GM12874 (cell line): ENCODE measurements around the gene AMER2.

Experiments
- CTCF ChIP-seq: IDR thresholded peaks from 2 replicates; pipeline ENCODE4 v1.5.1; 2011; ENCODE audit warnings: low read depth, mild to moderate bottlenecking, control low read depth, low read length, moderate library complexity; ENCODE audit not compliant: insufficient read depth

Gene AMER2

DNA sequence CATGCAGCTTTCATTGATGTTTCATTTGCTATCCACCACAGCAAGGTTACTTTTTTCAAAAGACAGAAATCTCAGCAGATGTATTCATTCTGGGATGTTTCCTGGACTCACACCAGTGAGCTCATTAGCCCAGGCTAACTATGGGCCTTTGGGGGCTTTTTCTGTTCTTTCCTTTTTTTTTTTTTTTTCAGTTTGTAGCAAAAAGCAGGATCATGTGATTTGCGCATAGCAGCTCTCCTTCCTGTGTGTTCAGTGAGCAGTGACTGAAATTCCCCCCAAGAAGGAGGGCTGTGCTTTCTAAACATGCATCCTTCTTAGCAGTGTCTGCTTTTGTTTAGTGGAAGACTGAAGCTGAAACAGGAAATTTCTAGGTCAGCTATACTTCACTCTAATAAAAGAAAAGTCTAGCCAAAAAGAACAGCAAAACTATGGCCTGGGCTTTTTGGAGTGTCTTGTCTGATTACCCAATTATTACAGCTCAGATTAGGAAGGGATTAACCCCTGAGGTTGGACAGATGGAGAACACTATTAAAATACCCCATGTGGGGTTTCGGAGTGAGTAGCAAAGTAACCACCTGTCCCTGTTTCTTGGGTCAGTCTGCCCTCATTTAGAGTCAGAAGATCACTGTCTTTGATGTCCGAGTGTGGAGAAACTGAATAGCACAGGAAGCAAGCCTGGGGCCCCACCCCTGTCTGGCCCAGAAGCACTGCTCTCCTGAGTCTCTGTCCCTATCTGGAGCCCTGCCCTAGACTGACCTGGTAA lies 8.9 kb upstream of the AMER2 start:
- no peak for TF ChIP-seq CTCF

GRCh38 chr13:25179832-25180774 lies 8.0 kb upstream of the AMER2 start:
- no peak for TF ChIP-seq CTCF

DNA sequence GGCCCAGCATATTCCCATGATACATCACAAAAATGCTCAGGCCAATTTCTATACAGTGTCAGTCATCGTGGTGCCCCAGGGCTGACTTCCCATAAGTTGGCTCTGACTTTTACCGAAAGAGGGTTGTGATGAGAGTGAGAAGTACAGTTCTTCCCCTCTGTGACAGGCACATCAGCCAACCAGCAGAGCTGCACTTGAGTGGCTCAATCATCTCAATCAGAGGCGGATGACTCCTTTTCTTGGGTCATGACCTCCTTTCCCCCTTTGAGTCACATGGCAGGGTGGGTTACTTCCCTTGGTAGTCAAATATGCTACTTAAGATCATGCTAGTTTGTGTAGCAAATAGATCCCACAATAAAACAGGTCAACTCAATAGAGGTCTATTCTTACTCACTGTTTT lies 6.9 kb upstream of the AMER2 start:
- TF ChIP-seq CTCF: no peak

GRCh38 chr13:25178070-25178469 lies 6.0 kb upstream of the AMER2 start:
- TF ChIP-seq CTCF: no peak

DNA sequence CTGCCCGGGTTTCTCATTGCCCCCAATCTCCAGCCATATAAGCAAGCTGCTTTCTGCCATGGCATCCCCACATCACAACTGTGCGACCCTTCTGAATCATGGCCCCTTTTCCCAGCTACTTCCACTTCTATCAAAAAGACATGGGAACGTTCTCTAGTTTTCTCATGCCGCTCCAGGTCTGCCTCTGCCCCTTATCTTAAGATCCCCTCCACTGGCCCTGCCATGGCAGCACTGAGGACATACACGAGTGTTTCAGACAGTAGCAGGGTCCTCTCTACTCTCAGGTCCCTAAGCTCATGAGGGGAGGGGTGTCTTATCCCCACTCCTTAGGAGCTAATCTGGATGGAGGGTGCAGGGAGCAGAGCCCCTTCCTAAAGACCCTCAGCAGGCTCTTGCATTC lies 5.5 kb upstream of the AMER2 start:
- TF ChIP-seq CTCF: no peak

GRCh38 chr13:25177012-25177411 lies 4.9 kb upstream of the AMER2 start:
- no peak for TF ChIP-seq CTCF

GRCh38 chr13:25175431-25175830 lies 3.3 kb upstream of the AMER2 start:
- no peak for TF ChIP-seq CTCF
